HepG2 (cell line): Measurements from ENCODE around the gene ERC1. TPM values are rescaled to one million over a fixed set of nuclear protein-coding genes. Genes with fewer than 3 reads are reported as not detected.

Source experiments
- ATAC-seq: fragments of 200-7000 bp; cut with Tn5 transposase; 3 replicates; pipeline ENCODE4 v1.9.1; 2020; ENCODE audit warnings: mild to moderate bottlenecking, moderate library complexity
- BruUV-seq: library from RNA; stranded (reverse); fragments of 400-500 nt; replicated peaks from 2 replicates; lab custom pipeline; 2021; lab: Mats Ljungman, UMichigan
- CTCF ChIA-PET: fragments of 300-600 bp; formaldehyde crosslinking; extraction: SDS; loops from one replicate; lab custom pipeline; 2021; ENCODE audit warnings: low total read pairs, inconsistent platforms, low intra/inter-chr PET ratio; lab: Yijun Ruan, JAX
- POLR2A ChIA-PET: fragments of 350-600 bp; sonication (Branson Sonifier 250); formaldehyde crosslinking; loops from one replicate; lab custom pipeline; 2020; ENCODE audit warnings: antibody characterized with exemption, inconsistent platforms; lab: Yijun Ruan, JAX
- DNase-seq: peaks from one replicate; pipeline ENCODE4 v3.0.0-alpha.2; 2015; ENCODE audit warnings: low spot score
- FAIRE-seq: peaks from 3 replicates; lab custom pipeline; 2011; peaks lifted over from hg19 to GRCh38; lab: Jason Lieb, UNC
- H2AFZ ChIP-seq: one replicate; pipeline ENCODE4 v1.6.1; 2011; ENCODE audit warnings: low read length, inconsistent platforms
- H3K27ac ChIP-seq: fragments of 300-600 bp; 3 replicates; pipeline ENCODE4 v1.8.0; 2011; ENCODE audit warnings: mixed run types, mild to moderate bottlenecking, mixed read lengths, low read length, inconsistent platforms; ENCODE audit not compliant: insufficient read depth; ENCODE audit errors: extremely low read length
- H3K27me3 ChIP-seq, 2 experiments: fragments of 200-600 bp in 1 of 2; 2 replicates in 1 of 2; 3 replicates in 1 of 2; pipeline versions ENCODE4 v1.6.0 to v1.8.0; 2011; ENCODE audit warnings: low read length in 2 of 2, mild to moderate bottlenecking in 2 of 2, moderate library complexity in 2 of 2, inconsistent platforms in 1 of 2; ENCODE audit not compliant: insufficient read depth in 2 of 2, control insufficient read depth in 1 of 2
- H3K36me3 ChIP-seq, 2 experiments: fragments of 200-600 bp in 1 of 2; replicated peaks in 1 of 2; 2 replicates in 1 of 2; 3 replicates in 1 of 2; pipeline versions ENCODE4 v1.5.1 to v1.8.0; 2011; ENCODE audit warnings: low read length in 2 of 2, inconsistent platforms in 1 of 2; ENCODE audit not compliant: insufficient read depth in 2 of 2, control insufficient read depth in 1 of 2
- H3K4me1 ChIP-seq: 2 replicates; pipeline ENCODE4 v1.5.1; 2012; ENCODE audit warnings: low read length, inconsistent platforms; ENCODE audit not compliant: insufficient read depth
- H3K4me2 ChIP-seq: 2 replicates; pipeline ENCODE4 v1.6.0; 2011; ENCODE audit warnings: low read depth, low read length, inconsistent platforms
- H3K4me3 ChIP-seq, 3 experiments: fragments of 200-600 bp in 1 of 3; sonication (generic), shearing (Covaris generic) in 1 of 3; replicated peaks in 1 of 3; 2 replicates each; pipeline ENCODE4 v1.5.1; 2011 to 2016; ENCODE audit warnings: low read length in 3 of 3, inconsistent platforms in 2 of 3, low read depth in 2 of 3, mild to moderate bottlenecking in 2 of 3, control low read depth in 1 of 3, mixed read lengths in 1 of 3; ENCODE audit not compliant: insufficient read depth in 1 of 3
- H3K79me2 ChIP-seq: one replicate; pipeline ENCODE4 v1.6.1; 2011; ENCODE audit warnings: low read length, inconsistent platforms; ENCODE audit not compliant: insufficient read depth
- H3K9ac ChIP-seq: 2 replicates; pipeline ENCODE4 v1.6.0; 2011; ENCODE audit warnings: mild to moderate bottlenecking, low read depth, low read length, inconsistent platforms; ENCODE audit not compliant: insufficient read depth
- H3K9me3 ChIP-seq: 2 replicates; pipeline ENCODE4 v1.5.1; 2012; ENCODE audit warnings: mild to moderate bottlenecking, low read length
- H4K20me1 ChIP-seq: 2 replicates; pipeline ENCODE4 v1.6.0; 2011; ENCODE audit warnings: inconsistent platforms, mild to moderate bottlenecking, low read length, moderate library complexity; ENCODE audit not compliant: insufficient read depth
- CENPT ChIP-seq: sonication (generic); formaldehyde crosslinking; IDR thresholded peaks from 2 replicates; pipeline ENCODE4 v1.8.0; 2022; ENCODE audit warnings: low read depth, mild to moderate bottlenecking, moderate library complexity, missing genetic modification reagents
- MLLT10 ChIP-seq: sonication (generic); formaldehyde crosslinking; IDR thresholded peaks from 2 replicates; pipeline ENCODE4 v1.4.0; 2020; ENCODE audit warnings: missing genetic modification reagents
- RXRA ChIP-seq: sonication (generic); formaldehyde crosslinking; IDR thresholded peaks from 2 replicates; pipeline ENCODE4 v1.5.1; 2020; ENCODE audit warnings: missing genetic modification reagents
- SOX13 ChIP-seq, 3 experiments: fragments of 450-650 bp in 1 of 3; sonication (generic) in 1 of 3; formaldehyde crosslinking in 1 of 3; IDR thresholded peaks in 2 of 3; conservative IDR thresholded peaks in 1 of 3; 2 replicates each; pipeline versions ENCODE4 v1.5.0 to v1.6.1; 2016 to 2020; ENCODE audit warnings: antibody characterized with exemption in 1 of 3, mild to moderate bottlenecking in 1 of 3, missing compliant biosample characterization in 1 of 3, missing genetic modification reagents in 1 of 3, moderate library complexity in 1 of 3
- SP5 ChIP-seq: IDR thresholded peaks from 2 replicates; pipeline ENCODE4 v1.6.1; 2016; ENCODE audit warnings: low read depth, borderline replicate concordance
- TEAD3 ChIP-seq: optimal IDR thresholded peaks from 2 replicates; pipeline ENCODE3; 2016; ENCODE audit warnings: borderline replicate concordance
- ZMAT3 ChIP-seq: sonication (generic); formaldehyde crosslinking; conservative IDR thresholded peaks from 2 replicates; pipeline ENCODE4 v1.7.0; 2021; ENCODE audit warnings: missing genetic modification reagents
- ZNF333 ChIP-seq: sonication (generic); formaldehyde crosslinking; IDR thresholded peaks from 2 replicates; pipeline ENCODE4 v1.4.0; 2020; ENCODE audit warnings: mild to moderate bottlenecking, missing genetic modification reagents, borderline replicate concordance
- ZNF652 ChIP-seq: IDR thresholded peaks from 2 replicates; pipeline ENCODE4 v1.6.1; 2016; ENCODE audit warnings: low read depth, borderline replicate concordance
- WGBS: methylation state at CpG from one replicate; pipeline ENCODE4 v1.1.6; 2017; ENCODE audit warnings: low lambda C conversion rate; 5-methylcytosine and 5-hydroxymethylcytosine counted together
- in situ Hi-C: cut with HindIII; loops from 2 replicates; pipeline ENCODE4 v1.10.0; 2017; ENCODE audit warnings: low pct_unique_long_range_greater_than_20kb; ENCODE audit not compliant: extremely low pct_ligation_motif_present
- intact Hi-C: fragments of 100-400 bp; cut with micrococcal nuclease; formaldehyde crosslinking; loops from one replicate; pipeline ENCODE4 v1.10.0; 2022; ENCODE audit not compliant: unreplicated experiment
- polyA plus RNA-seq, 8 experiments: library from polyadenylated mRNA; depleted of rRNA in 3 of 8; stranded (reverse) in 7 of 8; unstranded in 1 of 8; fragments of >200 nt; fragmentation: Illumina TruSeq in 4 of 8; extraction: Trizol in 4 of 8; gene quantifications; 2 replicates each; pipeline versions ENCODE4 v1.2.1 to v1.2.3, GENCODE V29; 2011 to 2016; ENCODE audit warnings: low read depth in 4 of 8, missing spikeins in 1 of 8, mixed read lengths in 1 of 8; ENCODE audit not compliant: insufficient read depth in 1 of 8
- total RNA-seq, 5 experiments: library from RNA; depleted of rRNA; stranded (reverse); fragments of >200 nt; fragmentation: Illumina TruSeq; extraction: Trizol; gene quantifications; 2 replicates each; pipeline ENCODE4 v1.2.3, GENCODE V29; 2016; ENCODE audit warnings: low read depth in 1 of 5
- TF ChIP-seq, protein P1 (sequence below): sonication (generic); formaldehyde crosslinking; IDR thresholded peaks from 2 replicates; pipeline ENCODE4 v1.8.0; 2023; ENCODE audit warnings: mild to moderate bottlenecking, missing genetic modification reagents

Gene ERC1
- total and polyA plus RNA-seq, 2 of the 13 experiments (the other 11 are each of a cell fraction or from before 2014, with no cell fraction given): 6.1 to 12.4 TPM

GRCh38 chr12:1218369-1218768 lies 227.3 kb downstream of the ERC1 start (continued):
- TF ChIP-seq MLLT10 (CRISPR knock-in tag): no peak
- no peak for TF ChIP-seq ZNF333 (CRISPR knock-in tag)

DNA sequence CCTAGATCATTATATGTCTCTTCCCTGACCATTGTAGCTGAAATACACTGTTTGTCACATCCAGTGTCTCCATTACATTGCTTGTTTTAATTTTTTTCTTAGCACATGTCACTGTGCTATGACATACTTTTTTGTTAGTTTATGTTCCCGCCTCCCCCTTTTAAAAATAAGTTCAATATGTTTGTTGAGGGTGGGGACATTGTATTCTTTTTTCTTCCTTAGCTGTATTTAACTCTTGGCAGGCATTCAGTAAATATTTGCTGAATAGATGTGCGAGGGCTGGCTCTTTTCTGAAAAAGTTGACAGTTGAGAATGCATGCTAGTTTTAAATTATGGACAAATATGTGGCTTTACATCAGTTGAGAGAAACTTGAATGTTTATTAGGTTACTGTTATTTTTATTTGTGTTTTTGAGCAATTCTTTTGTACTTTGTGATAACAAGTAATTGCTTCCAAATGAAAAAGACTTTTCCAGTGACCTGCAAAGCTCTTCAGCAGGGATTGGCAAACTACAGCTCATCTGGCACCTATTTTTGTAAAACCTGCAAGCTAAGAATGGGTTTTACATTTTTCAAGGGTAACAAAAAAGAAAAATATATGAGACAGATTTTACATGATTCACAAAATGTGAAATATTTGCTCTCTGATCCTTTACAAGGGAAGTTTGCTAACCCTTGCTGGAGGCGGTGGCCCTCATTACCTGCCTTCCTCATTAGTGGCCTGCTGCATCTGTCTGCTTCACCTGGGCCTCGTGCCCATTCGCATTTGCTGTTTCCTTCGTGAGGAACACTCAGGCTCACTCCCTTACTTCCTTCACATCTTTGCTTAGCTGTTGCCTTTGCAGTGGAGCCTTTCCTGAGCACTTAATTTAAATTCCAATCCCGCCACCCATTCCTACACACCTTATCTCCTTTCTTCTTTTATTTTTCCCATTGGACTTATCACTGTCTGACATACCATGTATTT lies 229.4 kb downstream of the ERC1 start:
- intact Hi-C loops (no loop called here), in situ Hi-C loops (no loop called here)
- FAIRE-seq (no peak), DNase-seq (peak; percentile 8), ATAC-seq (no peak)
- Histone ChIP-seq H3K27ac (no peak overlapping the region), H3K4me2 (no peak overlapping the region), H3K9me3 (no peaks in the 10 kb centered on the region), H3K36me3 (no peaks in the 10 kb centered on the region), H3K4me3 (no peak overlapping the region), H3K27me3 (no peaks in the 10 kb centered on the region), H4K20me1 (no peaks in the 10 kb centered on the region), H3K9ac (no peak overlapping the region), H3K79me2 (no peaks in the 10 kb centered on the region), H3K4me1 (peaks cover 12% of the 10 kb centered on the region), H2AFZ (no peak overlapping the region)
- BruUV-seq: no TSS peak
- TF ChIP-seq, protein P1, sequence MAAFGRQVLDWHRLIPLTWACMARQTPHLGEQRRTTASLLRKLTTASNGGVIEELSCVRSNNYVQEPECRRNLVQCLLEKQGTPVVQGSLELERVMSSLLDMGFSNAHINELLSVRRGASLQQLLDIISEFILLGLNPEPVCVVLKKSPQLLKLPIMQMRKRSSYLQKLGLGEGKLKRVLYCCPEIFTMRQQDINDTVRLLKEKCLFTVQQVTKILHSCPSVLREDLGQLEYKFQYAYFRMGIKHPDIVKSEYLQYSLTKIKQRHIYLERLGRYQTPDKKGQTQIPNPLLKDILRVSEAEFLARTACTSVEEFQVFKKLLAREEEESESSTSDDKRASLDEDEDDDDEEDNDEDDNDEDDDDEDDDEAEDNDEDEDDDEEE (CRISPR knock-in tag): no peak
- TF ChIP-seq ZMAT3: no peak
- peak; percentile 68; the same call in 1 of the 2 replicates for TF ChIP-seq SP5 (CRISPR knock-in tag)
- no peak for TF ChIP-seq SOX13 (IDR thresholded peaks at IDR 0.05)
- TF ChIP-seq SOX13 (CRISPR knock-in tag; conservative IDR thresholded peaks at IDR 0.05 in 1 of 2, IDR thresholded peaks at IDR 0.05 in 1 of 2): 0 out of 4 replicates have a peak, but pooled peaks of 1 of the 2 experiments have one; percentile 38
- no peak for TF ChIP-seq CENPT (CRISPR knock-in tag)
- peak; percentile 53; the same call in 1 of the 2 replicates for TF ChIP-seq ZNF652
- no peak for TF ChIP-seq TEAD3 (CRISPR knock-in tag)
- TF ChIP-seq RXRA (CRISPR knock-in tag): no peak
- WGBS: 84% methylated on average over 7 of the region's 7 CpGs
- POLR2A ChIA-PET: no interaction called here
- CTCF ChIA-PET: no interaction called here
